Duodenal mucosa (tissue), 2 donors: Measurements from ENCODE around the gene SRC.

Source experiments
- H3K27ac ChIP-seq: one replicate; pipeline ENCODE4 v1.7.0; 2013; ENCODE audit warnings: low read depth, low read length
- H3K27me3 ChIP-seq, 2 donors: one replicate each; pipeline ENCODE4 v1.7.0; 2013; ENCODE audit warnings: low read length in 2 of 2, control low read depth in 1 of 2; ENCODE audit not compliant: insufficient read depth in 2 of 2, control insufficient read depth in 1 of 2
- H3K36me3 ChIP-seq, 2 donors: one replicate each; pipeline ENCODE4 v1.7.0; 2013; ENCODE audit warnings: low read length in 2 of 2, control low read depth in 1 of 2; ENCODE audit not compliant: insufficient read depth in 2 of 2, control insufficient read depth in 1 of 2
- H3K4me1 ChIP-seq, 2 donors: one replicate each; pipeline ENCODE4 v1.7.0; 2013; ENCODE audit warnings: low read length in 2 of 2, control low read depth in 1 of 2; ENCODE audit not compliant: insufficient read depth in 2 of 2, control insufficient read depth in 1 of 2
- H3K4me3 ChIP-seq, 2 donors: one replicate each; pipeline ENCODE4 v1.7.0; 2013; ENCODE audit warnings: low read length in 2 of 2, low read depth in 1 of 2
- H3K9ac ChIP-seq, 2 donors: one replicate each; pipeline ENCODE4 v1.7.0; 2013; ENCODE audit warnings: low read length in 2 of 2, low read depth in 1 of 2
- H3K9me3 ChIP-seq, 2 donors: one replicate each; pipeline ENCODE4 v1.7.0; 2013; ENCODE audit warnings: low read length in 2 of 2, control low read depth in 1 of 2; ENCODE audit not compliant: control insufficient read depth in 1 of 2

The SRC gene

GRCh38 chr20:37382482-37383120 lies 36.7 kb downstream of the SRC start:
- H3K36me3 ChIP-seq = peaks cover 31 to 34% of the 10 kb centered on the region in 2 donors
- no peak overlapping the region for H3K4me3 ChIP-seq
- peaks cover 29 to 41% of the 10 kb centered on the region in 2 donors for H3K4me1 ChIP-seq
- H3K27ac ChIP-seq = no peak overlapping the region
- H3K27me3 ChIP-seq = no peaks in the 10 kb centered on the region
- H3K9ac ChIP-seq = no peak overlapping the region
- H3K9me3 ChIP-seq = no peaks in the 10 kb centered on the region

GRCh38 chr20:37383229-37383989 lies 37.5 kb downstream of the SRC start:
- peaks cover 35 to 38% of the 10 kb centered on the region in 2 donors for H3K36me3 ChIP-seq
- H3K9me3 ChIP-seq = no peaks in the 10 kb centered on the region
- H3K9ac ChIP-seq = no peak overlapping the region
- H3K4me3 ChIP-seq = no peak overlapping the region
- no peak overlapping the region for H3K27ac ChIP-seq
- H3K27me3 ChIP-seq = no peaks in the 10 kb centered on the region
- peaks cover 29 to 41% of the 10 kb centered on the region in 2 donors for H3K4me1 ChIP-seq

- Histone ChIP-seq H3K9me3 (no peaks in the 10 kb centered on the region), H3K9ac (peak overlapping the region in 1 of 2 donors; percentile 9), H3K4me3 (peak overlapping the region in 1 of 2 donors; percentile 6), H3K4me1 (peaks cover 29 to 30% of the 10 kb centered on the region in 2 donors), H3K27ac (no peak overlapping the region), H3K36me3 (peaks cover 40 to 47% of the 10 kb centered on the region in 2 donors), H3K27me3 (no peaks in the 10 kb centered on the region)
Measured at GRCh38 chr20:37384683-37385174, 38.8 kb downstream of the SRC start.

- Histone ChIP-seq H3K9ac (no peak overlapping the region), H3K27me3 (no peaks in the 10 kb centered on the region), H3K36me3 (peaks cover 40 to 52% of the 10 kb centered on the region in 2 donors), H3K27ac (no peak overlapping the region), H3K9me3 (no peaks in the 10 kb centered on the region), H3K4me1 (peaks cover 26 to 27% of the 10 kb centered on the region in 2 donors), H3K4me3 (peak overlapping the region in 1 of 2 donors; percentile 6)
Measured at GRCh38 chr20:37385176-37385575, 39.2 kb downstream of the SRC start.

- peaks cover 40 to 55% of the 10 kb centered on the region in 2 donors for H3K36me3 ChIP-seq
- H3K4me1 ChIP-seq = peaks cover 19 to 21% of the 10 kb centered on the region in 2 donors
- no peak overlapping the region for H3K4me3 ChIP-seq
- no peak overlapping the region for H3K9ac ChIP-seq
- no peak overlapping the region for H3K27ac ChIP-seq
- no peaks in the 10 kb centered on the region for H3K27me3 ChIP-seq
- no peaks in the 10 kb centered on the region for H3K9me3 ChIP-seq
Measured at GRCh38 chr20:37385659-37386504, 39.9 kb downstream of the SRC start.

- peaks cover 40 to 59% of the 10 kb centered on the region in 2 donors for H3K36me3 ChIP-seq
- H3K9ac ChIP-seq = no peak overlapping the region
- no peak overlapping the region for H3K4me3 ChIP-seq
- H3K27me3 ChIP-seq = no peaks in the 10 kb centered on the region
- no peak overlapping the region for H3K27ac ChIP-seq
- H3K9me3 ChIP-seq = no peaks in the 10 kb centered on the region
- H3K4me1 ChIP-seq = peaks cover 11 to 13% of the 10 kb centered on the region in 2 donors
Measured at GRCh38 chr20:37386505-37387251, 40.7 kb downstream of the SRC start.

GRCh38 chr20:37387519-37388269 lies 41.8 kb downstream of the SRC start:
- Histone ChIP-seq H3K4me1 (peaks cover 5 to 10% of the 10 kb centered on the region in 2 donors), H3K9ac (no peak overlapping the region), H3K27me3 (no peaks in the 10 kb centered on the region), H3K36me3 (peaks cover 37 to 68% of the 10 kb centered on the region in 2 donors), H3K4me3 (no peak overlapping the region), H3K27ac (no peak overlapping the region), H3K9me3 (no peaks in the 10 kb centered on the region)

GRCh38 chr20:37388831-37389230 lies 42.9 kb downstream of the SRC start:
- Histone ChIP-seq H3K9me3 (no peaks in the 10 kb centered on the region), H3K36me3 (peaks cover 35 to 64% of the 10 kb centered on the region in 2 donors), H3K9ac (no peak overlapping the region), H3K4me1 (peaks cover 0 to 3% of the 10 kb centered on the region in 2 donors), H3K27ac (no peak overlapping the region), H3K4me3 (no peak overlapping the region), H3K27me3 (no peaks in the 10 kb centered on the region)

- H3K4me1 ChIP-seq = peaks cover 0 to 3% of the 10 kb centered on the region in 2 donors
- no peak overlapping the region for H3K4me3 ChIP-seq
- no peak overlapping the region for H3K27ac ChIP-seq
- no peaks in the 10 kb centered on the region for H3K9me3 ChIP-seq
- H3K9ac ChIP-seq = no peak overlapping the region
- H3K27me3 ChIP-seq = no peaks in the 10 kb centered on the region
- H3K36me3 ChIP-seq = peaks cover 39 to 68% of the 10 kb centered on the region in 2 donors
Measured at GRCh38 chr20:37389241-37389747, 43.4 kb downstream of the SRC start.
